Measurements from ENCODE around the gene NEK2. TPM values are rescaled to one million over a fixed set of nuclear protein-coding genes. Genes with fewer than 3 reads are reported as not detected.
A peak's percentile ranks its signal among the peaks of the same experiment; 100 is the strongest.

The NEK2 gene
- total RNA-seq, 1 experiment from 2014 or later, result 44.5 TPM

- Mint-ChIP-seq H3K27me3 (ENCODE audit: insufficient read depth, unreplicated experiment) (no peaks in the 10 kb centered on the region), H3K4me3 (ENCODE audit: unreplicated experiment) (no peak overlapping the region), H3K9me3 (ENCODE audit: unreplicated experiment) (no peaks in the 10 kb centered on the region), H3K4me1 (ENCODE audit: insufficient read depth, unreplicated experiment) (peaks cover 45% of the 10 kb centered on the region), H3K27ac (ENCODE audit: low read depth, unreplicated experiment) (peak overlapping the region; percentile 32), H3K36me3 (ENCODE audit: insufficient read depth, unreplicated experiment) (no peaks in the 10 kb centered on the region)
- no peak for DNase-seq (ENCODE audit: unreplicated experiment)
- no peak for TF ChIP-seq CTCF (IDR thresholded peaks at IDR 0.05; ENCODE audit: unreplicated experiment)
- intact Hi-C loops (cut with micrococcal nuclease), result no loop called here
- POLR2A ChIA-PET, result interaction anchor here (0.6 to 24.4 kb wide), 8 partner anchors 9 to 259 kb away, joined by 3 to 423 read pairs (median 24); partner anchors contain the start of gene SLC30A1
- CTCF ChIA-PET, result interaction anchor here (0.7 to 7.2 kb wide), 9 partner anchors 8 to 127 kb away, joined by 3 to 94 read pairs (median 12); partner anchors contain the start of gene SLC30A1
- no TSS peak for BruUV-seq (replicated peaks)
Observed at GRCh38 chr1:211641044-211641800, 34.2 kb downstream of the NEK2 start.

- H3K9me3 Mint-ChIP-seq (ENCODE audit: unreplicated experiment), result no peaks in the 10 kb centered on the region
- no peak for DNase-seq (ENCODE audit: unreplicated experiment)
- ChIA-PET CTCF (interaction anchor here (0.6 to 7.2 kb wide), 14 partner anchors 7 to 669 kb away, joined by 3 to 94 read pairs (median 6); partner anchors contain the start of genes DTL, INTS7 and SLC30A1), POLR2A (interaction anchor here (0.6 to 24.4 kb wide), 11 partner anchors 8 to 244 kb away, joined by 3 to 423 read pairs (median 21); partner anchors contain the start of gene SLC30A1)
- H3K27ac Mint-ChIP-seq (ENCODE audit: low read depth, unreplicated experiment), result peak overlapping the region; percentile 79
- peaks cover 46% of the 10 kb centered on the region for H3K4me1 Mint-ChIP-seq (ENCODE audit: insufficient read depth, unreplicated experiment)
- no peak for TF ChIP-seq CTCF (IDR thresholded peaks at IDR 0.05; ENCODE audit: unreplicated experiment)
- no peak overlapping the region for H3K4me3 Mint-ChIP-seq (ENCODE audit: unreplicated experiment)
- H3K36me3 Mint-ChIP-seq (ENCODE audit: insufficient read depth, unreplicated experiment), result no peaks in the 10 kb centered on the region
- H3K27me3 Mint-ChIP-seq (ENCODE audit: insufficient read depth, unreplicated experiment), result no peaks in the 10 kb centered on the region
- no TSS peak for BruUV-seq (replicated peaks)
- intact Hi-C loops (cut with micrococcal nuclease), result no loop called here
Observed at GRCh38 chr1:211640301-211640630, 35.2 kb downstream of the NEK2 start.

- TF ChIP-seq CTCF (IDR thresholded peaks at IDR 0.05; ENCODE audit: unreplicated experiment), result no peak
- Mint-ChIP-seq H3K4me1 (ENCODE audit: insufficient read depth, unreplicated experiment) (peaks cover 46% of the 10 kb centered on the region), H3K4me3 (ENCODE audit: unreplicated experiment) (peak overlapping the region; percentile 39), H3K27ac (ENCODE audit: low read depth, unreplicated experiment) (peak overlapping the region; percentile 79), H3K9me3 (ENCODE audit: unreplicated experiment) (no peaks in the 10 kb centered on the region), H3K36me3 (ENCODE audit: insufficient read depth, unreplicated experiment) (no peaks in the 10 kb centered on the region), H3K27me3 (ENCODE audit: insufficient read depth, unreplicated experiment) (no peaks in the 10 kb centered on the region)
- intact Hi-C loops (cut with micrococcal nuclease), result loop anchor here (1.0 to 2.0 kb wide), 2 partner anchors 49 to 62 kb away; no protein-coding TSS in a partner anchor
- POLR2A ChIA-PET, result interaction anchor here (0.6 to 24.4 kb wide), 18 partner anchors 7 to 1834 kb away, joined by 3 to 423 read pairs (median 6); partner anchors contain the start of genes IRF6 and SLC30A1
- peak; percentile 99 for DNase-seq (ENCODE audit: unreplicated experiment)
- BruUV-seq (replicated peaks), result no TSS peak
- CTCF ChIA-PET, result interaction anchor here (0.6 to 7.2 kb wide), 15 partner anchors 8 to 670 kb away, joined by 3 to 94 read pairs (median 5); partner anchors contain the start of genes DTL, INTS7 and SLC30A1
Observed at GRCh38 chr1:211639475-211640300, 35.7 kb downstream of the NEK2 start.
